SK-N-SH (cell line): ENCODE measurements around the gene LAMTOR4. TPM values are rescaled to one million over a fixed set of nuclear protein-coding genes. Genes with fewer than 3 reads are reported as not detected.

ENCODE experiments used
- CTCF ChIA-PET: fragments of 300-600, 350-600 bp; formaldehyde crosslinking; extraction: SDS; loops from one replicate; lab custom pipeline; 2021; lab: Yijun Ruan, JAX
- POLR2A ChIA-PET: fragments of 350-600 bp; sonication (Branson Sonifier 250); formaldehyde crosslinking; extraction: SDS; loops from one replicate; lab custom pipeline; 2020; ENCODE audit warnings: antibody characterized with exemption, inconsistent platforms; lab: Yijun Ruan, JAX
- DNase-seq: peaks from one replicate; pipeline ENCODE4 v3.0.0; 2012
- H2AFZ ChIP-seq: fragments of 200-600 bp; sonication (generic); 2 replicates; pipeline ENCODE4 v1.8.1; 2016; ENCODE audit warnings: antibody characterized with exemption, mild to moderate bottlenecking, low read depth
- H3F3A ChIP-seq: fragments of 200-600 bp; sonication (generic); replicated peaks from 2 replicates; pipeline ENCODE3; 2016; ENCODE audit warnings: antibody characterized with exemption, mild to moderate bottlenecking; ENCODE audit not compliant: insufficient read depth
- H3K27ac ChIP-seq, 2 experiments: fragments of 200-500 bp in 1 of 2; fragments of 200-600 bp in 1 of 2; sonication (Bioruptor generic) in 1 of 2; sonication (generic), shearing (Covaris generic) in 1 of 2; 2 replicates each; pipeline versions ENCODE4 v1.5.1 to v1.6.1; 2014 to 2016; ENCODE audit warnings: low read depth in 2 of 2, inconsistent platforms in 1 of 2, low read length in 1 of 2, mild to moderate bottlenecking in 1 of 2, mixed read lengths in 1 of 2
- H3K27me3 ChIP-seq: fragments of 200-600 bp; sonication (generic), shearing (Covaris generic); 2 replicates; pipeline ENCODE4 v1.6.1; 2016; ENCODE audit warnings: mixed run types; ENCODE audit not compliant: insufficient read depth
- H3K36me3 ChIP-seq, 2 experiments: fragments of 200-500 bp in 1 of 2; fragments of 200-600 bp in 1 of 2; sonication (Bioruptor generic) in 1 of 2; sonication (generic) in 1 of 2; replicated peaks in 1 of 2; 2 replicates each; pipeline versions ENCODE3 to v1.5.1; 2014 to 2016; ENCODE audit warnings: low read length in 1 of 2, mild to moderate bottlenecking in 1 of 2; ENCODE audit not compliant: insufficient read depth in 2 of 2, control insufficient read depth in 1 of 2
- H3K4me1 ChIP-seq, 2 experiments: fragments of 200-500 bp in 1 of 2; fragments of 200-600 bp in 1 of 2; sonication (Bioruptor generic) in 1 of 2; sonication (generic), shearing (Covaris generic) in 1 of 2; 2 replicates each; pipeline versions ENCODE4 v1.5.1 to v1.6.1; 2014 to 2016; ENCODE audit warnings: low read depth in 1 of 2, low read length in 1 of 2, mixed run types in 1 of 2; ENCODE audit not compliant: insufficient read depth in 2 of 2, control insufficient read depth in 1 of 2
- H3K4me2 ChIP-seq: fragments of 200-600 bp; sonication (generic), shearing (Covaris generic); 2 replicates; pipeline ENCODE4 v1.6.1; 2017; ENCODE audit warnings: mixed run types
- H3K4me3 ChIP-seq, 2 experiments: fragments of 200-500 bp in 1 of 2; fragments of 200-600 bp in 1 of 2; sonication (Bioruptor generic) in 1 of 2; sonication (generic), shearing (Covaris generic) in 1 of 2; 2 replicates each; pipeline versions ENCODE4 v1.5.1 to v1.8.1; 2014 to 2016; ENCODE audit warnings: low read depth in 2 of 2, inconsistent platforms in 1 of 2, low read length in 1 of 2, mild to moderate bottlenecking in 1 of 2, mixed read lengths in 1 of 2, moderate library complexity in 1 of 2
- H3K79me2 ChIP-seq: fragments of 200-600 bp; sonication (generic); 2 replicates; pipeline ENCODE4 v1.8.1; 2017; ENCODE audit warnings: mild to moderate bottlenecking; ENCODE audit not compliant: insufficient read depth
- H3K9ac ChIP-seq: fragments of 200-600 bp; sonication (generic); 2 replicates; pipeline ENCODE4 v1.6.1; 2017; ENCODE audit warnings: mixed run types
- H3K9me2 ChIP-seq: fragments of 200-600 bp; sonication (generic); 2 replicates; pipeline ENCODE4 v1.6.1; 2017; ENCODE audit warnings: mixed run types
- H3K9me3 ChIP-seq: fragments of 200-600 bp; sonication (generic); 2 replicates; pipeline ENCODE4 v1.6.1; 2017; ENCODE audit warnings: mixed run types, mild to moderate bottlenecking, moderate library complexity
- H4K20me1 ChIP-seq: fragments of 200-600 bp; sonication (generic); 2 replicates; pipeline ENCODE4 v1.6.1; 2017; ENCODE audit warnings: mild to moderate bottlenecking, mixed run types; ENCODE audit not compliant: insufficient read depth
- FOXJ3 ChIP-seq: sonication (generic); formaldehyde crosslinking; IDR thresholded peaks from 2 replicates; pipeline ENCODE4 v1.5.1; 2020; ENCODE audit warnings: mild to moderate bottlenecking, missing genetic modification reagents
- FOXM1 ChIP-seq: IDR thresholded peaks from 2 replicates; pipeline ENCODE4 v1.4.0; 2012; ENCODE audit warnings: low read depth, mild to moderate bottlenecking
- GABPA ChIP-seq: IDR thresholded peaks from 2 replicates; pipeline ENCODE4 v1.4.0; 2012; ENCODE audit warnings: low read depth, mild to moderate bottlenecking
- GATA2 ChIP-seq: sonication (generic); formaldehyde crosslinking; IDR thresholded peaks from 2 replicates; pipeline ENCODE4 v1.5.0; 2020; ENCODE audit warnings: mild to moderate bottlenecking, missing genetic modification reagents
- JUND ChIP-seq: IDR thresholded peaks from 2 replicates; pipeline ENCODE4 v1.4.0; 2012
- MXI1 ChIP-seq: IDR thresholded peaks from 2 replicates; pipeline ENCODE4 v1.6.1; 2012; ENCODE audit warnings: mild to moderate bottlenecking, low read depth, low read length, improper control_type of control experiment
- POLR2AphosphoS5 ChIP-seq: IDR thresholded peaks from 2 replicates; pipeline ENCODE4 v1.6.1; 2012; ENCODE audit warnings: low read depth, low read length
- RCOR1 ChIP-seq: fragments of 150-350 bp; IDR thresholded peaks from 2 replicates; pipeline ENCODE4 v1.6.1; 2017; ENCODE audit warnings: antibody characterized with exemption, low read length
- REST ChIP-seq: IDR thresholded peaks from 2 replicates; pipeline ENCODE4 v1.6.1; 2012; ENCODE audit warnings: mild to moderate bottlenecking, low read depth, low read length, moderate library complexity
- RFX5 ChIP-seq: IDR thresholded peaks from 2 replicates; pipeline ENCODE4 v1.6.1; 2012; ENCODE audit warnings: mild to moderate bottlenecking, improper control_type of control experiment, low read length
- TEAD4 ChIP-seq: IDR thresholded peaks from 2 replicates; pipeline ENCODE4 v1.4.0; 2012; ENCODE audit warnings: mild to moderate bottlenecking, borderline replicate concordance; ENCODE audit not compliant: insufficient read depth
- ZBTB33 ChIP-seq: IDR thresholded peaks from 2 replicates; pipeline ENCODE4 v1.4.0; 2012; ENCODE audit warnings: low read depth, borderline replicate concordance
- WGBS: methylation state at CpG from one replicate; pipeline ENCODE4 v1.1.6; 2017; ENCODE audit warnings: low lambda C conversion rate; 5-methylcytosine and 5-hydroxymethylcytosine counted together
- polyA plus RNA-seq, 3 experiments: library from polyadenylated mRNA; depleted of rRNA; stranded (reverse); fragments of >200 nt; gene quantifications; 2 replicates each; pipeline ENCODE4 v1.2.3, GENCODE V29; 2012

LAMTOR4 gene
- polyA plus RNA-seq, 1 of the 3 experiments (the other 2 are of a cell fraction): 630 TPM

GRCh38 chr7:100173806-100174495 is 25.2 kb downstream of the LAMTOR4 start:
- H4K20me1 ChIP-seq: no peaks in the 10 kb centered on the region
- no peak overlapping the region for H3K27ac ChIP-seq
- POLR2A ChIA-PET: no interaction called here
- peaks cover 15% of the 10 kb centered on the region for H3K79me2 ChIP-seq
- H3K4me3 ChIP-seq: no peak overlapping the region
- no peak for TF ChIP-seq TEAD4
- TF ChIP-seq RFX5: no peak
- TF ChIP-seq FOXM1: no peak
- TF ChIP-seq POLR2AphosphoS5: no peak
- TF ChIP-seq RCOR1: no peak
- TF ChIP-seq MXI1: no peak
- no peak for TF ChIP-seq GABPA
- no peak for TF ChIP-seq FOXJ3 (CRISPR knock-in tag)
- no peak for TF ChIP-seq GATA2 (CRISPR knock-in tag)
- no peak for TF ChIP-seq JUND
- no peak for TF ChIP-seq ZBTB33
- TF ChIP-seq REST: no peak
- no peaks in the 10 kb centered on the region for H3K9me3 ChIP-seq
- CTCF ChIA-PET: interaction anchor here (2.7 kb wide), 1 partner anchor 43 kb away, joined by 11 read pairs; no protein-coding TSS in a partner anchor
- peak; percentile 24 for DNase-seq
- H3K4me1 ChIP-seq: peaks cover 0 to 16% of the 10 kb centered on the region in 2 experiments; a peak in 1 of 4 replicates
- no peak overlapping the region for H3K4me2 ChIP-seq
- WGBS: 91% methylated on average over 10 of the region's 11 CpGs
- no peak overlapping the region for H2AFZ ChIP-seq
- no peaks in the 10 kb centered on the region for H3K27me3 ChIP-seq
- no peak overlapping the region for H3K9ac ChIP-seq
- peaks cover 14% of the 10 kb centered on the region for H3F3A ChIP-seq
- no peaks in the 10 kb centered on the region for H3K9me2 ChIP-seq
- peaks cover 6 to 21% of the 10 kb centered on the region in 2 experiments for H3K36me3 ChIP-seq
